Testis (tissue), 3 donors: ENCODE results near the gene ANKRD22. TPM values are rescaled to one million over a fixed set of nuclear protein-coding genes. Genes with fewer than 3 reads are reported as not detected.

Experiments
- DNase-seq: peaks from one replicate; pipeline ENCODE4 v3.0.0-alpha.2; 2019
- H3K27ac ChIP-seq, 2 donors: fragments of 200-600 bp; sonication (generic); one replicate each; pipeline ENCODE4 v1.5.1; 2019
- H3K27me3 ChIP-seq: fragments of 200-600 bp; sonication (generic); one replicate; pipeline ENCODE4 v1.5.1; 2019
- H3K36me3 ChIP-seq: fragments of 200-600 bp; sonication (generic); one replicate; pipeline ENCODE4 v1.5.1; 2017; ENCODE audit warnings: low read depth; ENCODE audit errors: missing control alignments
- H3K4me1 ChIP-seq: fragments of 200-600 bp; sonication (generic); one replicate; pipeline ENCODE4 v1.5.1; 2019
- H3K4me3 ChIP-seq, 2 donors: fragments of 200-600 bp; sonication (generic); one replicate each; pipeline ENCODE4 v1.5.1; 2017 to 2019
- H3K9me3 ChIP-seq: fragments of 200-600 bp; sonication (generic); one replicate; pipeline ENCODE4 v1.5.1; 2017
- CTCF ChIP-seq, 3 experiments: fragments of 450-650 bp in 2 of 3; fragments of 200-600 bp in 1 of 3; sonication (generic) in 1 of 3; IDR thresholded peaks; one replicate each; pipeline ENCODE4 v1.5.1; 2016 to 2019; ENCODE audit warnings: antibody characterized with exemption in 3 of 3, mild to moderate bottlenecking in 2 of 3, moderate library complexity in 1 of 3
- POLR2A ChIP-seq: fragments of 450-650 bp; IDR thresholded peaks from one replicate; pipeline ENCODE4 v1.6.1; 2017; ENCODE audit warnings: antibody characterized with exemption, mild to moderate bottlenecking, moderate library complexity
- WGBS, 2 donors: methylation state at CpG; one replicate each; pipeline ENCODE4 v1.1.5; 2018; 5-methylcytosine and 5-hydroxymethylcytosine counted together
- intact Hi-C: fragments of 100-400 bp; cut with DNase I; formaldehyde crosslinking; loops from one replicate; pipeline ENCODE4 v1.15.1; 2023; ENCODE audit warnings: low total_unique reads
- polyA plus RNA-seq: library from polyadenylated mRNA; stranded (reverse); fragments of 350-450 nt; fragmentation: Illumina TruSeq; extraction: RNeasy Lipid Tissue Mini Kit (QIAGEN cat#74804); gene quantifications from one replicate; pipeline ENCODE4 v1.2.3, GENCODE V29; 2014; ENCODE audit warnings: low read depth, low replicate concordance; ENCODE audit not compliant: insufficient read depth
- total RNA-seq, 2 donors: library from RNA; depleted of rRNA; stranded (reverse); fragments of >200 nt; gene quantifications; one replicate each; pipeline ENCODE4 v1.2.3, GENCODE V29; 2016

Gene ANKRD22
- total and polyA plus RNA-seq, 3 donors from 2014 or later: 0.31 to 1.3 TPM; not detected in 1

- WGBS, 2 donors: 41 to 67% methylated on average over 4 of the region's 4 CpGs
- DNase-seq: no peak
- Histone ChIP-seq H3K27ac (peak overlapping the region in 1 of 2 donors; percentile 67), H3K4me1 (peaks cover 4% of the 10 kb centered on the region), H3K27me3 (no peaks in the 10 kb centered on the region), H3K36me3 (no peaks in the 10 kb centered on the region), H3K4me3 (no peak overlapping the region), H3K9me3 (no peaks in the 10 kb centered on the region)
- TF ChIP-seq POLR2A (no peak), CTCF (IDR thresholded peaks at IDR 0.05) (no peak)
- intact Hi-C loops: no loop called here
These were observed 44.8 kb upstream of the ANKRD22 start for GRCh38 chr10:88896372-88896993.

- no peak for DNase-seq
- peaks cover 4% of the 10 kb centered on the region for H3K4me1 ChIP-seq
- H3K27ac ChIP-seq: no peak overlapping the region
- TF ChIP-seq CTCF (IDR thresholded peaks at IDR 0.05) (no peak), POLR2A (no peak)
- WGBS, 2 donors: 71 to 75% methylated on average over 1 of the region's 1 CpG
- intact Hi-C loops: no loop called here
- H3K4me3 ChIP-seq: no peak overlapping the region
- no peaks in the 10 kb centered on the region for H3K27me3 ChIP-seq
- no peaks in the 10 kb centered on the region for H3K36me3 ChIP-seq
- H3K9me3 ChIP-seq: no peaks in the 10 kb centered on the region
These were observed 43.6 kb upstream of the ANKRD22 start for GRCh38 chr10:88895250-88895649.

GRCh38 chr10:88893611-88894010 lies 42.0 kb upstream of the ANKRD22 start:
- no peak for DNase-seq
- no peaks in the 10 kb centered on the region for H3K9me3 ChIP-seq
- TF ChIP-seq POLR2A: no peak
- no peak for TF ChIP-seq CTCF (IDR thresholded peaks at IDR 0.05)
- no peak overlapping the region for H3K27ac ChIP-seq
- intact Hi-C loops: no loop called here
- no peaks in the 10 kb centered on the region for H3K36me3 ChIP-seq
- no peak overlapping the region for H3K4me3 ChIP-seq
- peaks cover 4% of the 10 kb centered on the region for H3K4me1 ChIP-seq
- no peaks in the 10 kb centered on the region for H3K27me3 ChIP-seq
- WGBS, 2 donors: 71 to 74% methylated on average over 3 of the region's 3 CpGs

- intact Hi-C loops: no loop called here
- DNase-seq: no peak
- Histone ChIP-seq H3K27ac (no peak overlapping the region), H3K4me1 (peaks cover 4% of the 10 kb centered on the region), H3K4me3 (no peak overlapping the region), H3K9me3 (no peaks in the 10 kb centered on the region), H3K36me3 (no peaks in the 10 kb centered on the region), H3K27me3 (no peaks in the 10 kb centered on the region)
- TF ChIP-seq POLR2A: no peak
- WGBS, 2 donors: 25 to 100% methylated on average over 2 of the region's 2 CpGs
These were observed 40.8 kb upstream of the ANKRD22 start for GRCh38 chr10:88892222-88892967.

GRCh38 chr10:88890681-88891381 lies 39.2 kb upstream of the ANKRD22 start:
- no peak overlapping the region for H3K27ac ChIP-seq
- DNase-seq: no peak
- 94 to 96% methylated on average over 4 of the region's 4 CpGs for WGBS, 2 donors
- H3K27me3 ChIP-seq: no peaks in the 10 kb centered on the region
- H3K9me3 ChIP-seq: no peaks in the 10 kb centered on the region
- no peak overlapping the region for H3K4me3 ChIP-seq
- H3K4me1 ChIP-seq: no peaks in the 10 kb centered on the region
- no peaks in the 10 kb centered on the region for H3K36me3 ChIP-seq
- intact Hi-C loops: no loop called here
- TF ChIP-seq CTCF (IDR thresholded peaks at IDR 0.05): no peak
- no peak for TF ChIP-seq POLR2A
